MV-4-11 (cell line): Measurements from ENCODE around the gene SLC24A3.

Experiments
- DNase-seq: peaks from one replicate; lab custom pipeline; 2025; lab: John Stamatoyannopoulos, UW

Gene SLC24A3

GRCh38 chr20:19679900-19680495, 467.6 kb downstream of the SLC24A3 start:
- no peak for DNase-seq

GRCh38 chr20:19682249-19682648, 469.8 kb downstream of the SLC24A3 start:
- DNase-seq: no peak

DNA sequence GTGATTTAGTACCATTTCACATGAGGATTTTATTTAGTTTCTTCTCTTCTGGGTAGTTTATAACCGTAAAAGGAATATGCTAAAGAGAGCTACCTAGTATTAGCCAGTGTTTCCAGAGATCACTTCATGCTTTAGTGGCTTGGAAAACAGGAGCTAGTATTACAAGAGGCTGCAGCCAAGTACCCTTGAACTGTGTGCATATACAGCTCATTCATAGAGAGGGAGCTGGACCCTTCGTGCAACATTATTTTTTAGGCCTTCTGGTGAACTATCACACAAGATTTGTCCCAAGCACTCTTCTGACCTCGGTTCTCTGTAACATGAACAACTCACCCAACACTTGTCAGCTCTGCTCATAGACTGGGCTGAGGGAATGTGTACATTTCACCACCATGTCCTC, 470.7 kb downstream of the SLC24A3 start:
- no peak for DNase-seq

DNA sequence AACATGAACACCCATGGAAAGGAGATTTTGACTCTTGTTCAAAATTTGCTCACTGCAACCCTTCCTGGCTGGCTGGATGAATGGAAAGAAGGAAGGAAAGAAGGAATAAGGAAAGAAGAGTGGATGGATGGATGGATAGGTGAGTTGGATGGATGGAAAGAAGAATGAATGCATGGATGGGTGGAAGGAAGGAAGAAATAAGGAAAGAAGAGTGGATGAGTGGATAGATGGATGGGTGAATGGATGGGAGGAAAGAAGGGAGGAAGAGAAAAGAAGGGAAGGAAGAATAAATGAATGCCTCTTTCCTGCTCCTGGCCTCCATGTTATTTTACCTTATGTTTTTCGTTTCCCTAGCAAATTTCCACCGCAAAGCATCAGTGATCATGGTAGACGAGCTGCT, 471.4 kb downstream of the SLC24A3 start:
- DNase-seq: no peak

- DNase-seq: peak; percentile 61
These were observed 475.8 kb downstream of the SLC24A3 start for GRCh38 chr20:19688031-19688806.

- no peak for DNase-seq
These were observed 478.0 kb downstream of the SLC24A3 start for GRCh38 chr20:19690462-19690861.

DNA sequence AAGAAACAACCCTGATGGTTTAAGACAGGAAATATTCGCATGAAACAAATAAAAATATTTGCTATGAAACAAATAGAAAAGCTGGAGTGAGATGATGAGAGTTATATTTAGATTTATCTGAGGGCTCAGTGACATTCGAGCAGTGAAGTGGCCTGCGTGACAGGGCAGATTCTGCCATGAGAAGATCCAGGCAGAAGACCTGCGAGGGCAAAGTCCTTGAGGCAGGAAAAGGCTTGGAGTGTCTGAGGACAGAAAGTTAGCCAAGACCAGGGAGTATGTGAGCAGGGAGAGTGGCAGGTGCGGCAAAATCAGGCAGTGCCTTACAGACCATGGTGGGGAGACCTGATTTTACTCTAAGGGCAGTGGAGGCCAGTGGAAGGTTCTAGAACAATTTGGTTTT, 478.7 kb downstream of the SLC24A3 start:
- no peak for DNase-seq

DNA sequence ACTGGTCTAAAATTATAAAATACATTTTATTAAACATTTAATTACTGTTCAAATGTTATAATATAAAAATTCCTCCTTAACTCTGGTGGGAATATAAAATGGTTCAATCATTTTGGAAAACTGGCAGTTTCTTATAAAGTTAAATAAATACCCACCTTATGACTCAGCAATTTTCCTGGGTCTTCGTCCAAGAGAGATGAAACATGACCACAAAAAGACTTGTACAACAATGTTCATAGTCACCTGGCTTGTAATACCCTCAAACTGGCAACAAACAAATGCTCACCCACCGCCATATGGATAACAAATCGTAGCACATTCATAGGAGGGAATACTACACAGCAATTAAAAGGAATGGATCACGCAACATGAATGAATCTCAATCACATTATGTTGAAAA, 479.7 kb downstream of the SLC24A3 start:
- DNase-seq: no peak

DNA sequence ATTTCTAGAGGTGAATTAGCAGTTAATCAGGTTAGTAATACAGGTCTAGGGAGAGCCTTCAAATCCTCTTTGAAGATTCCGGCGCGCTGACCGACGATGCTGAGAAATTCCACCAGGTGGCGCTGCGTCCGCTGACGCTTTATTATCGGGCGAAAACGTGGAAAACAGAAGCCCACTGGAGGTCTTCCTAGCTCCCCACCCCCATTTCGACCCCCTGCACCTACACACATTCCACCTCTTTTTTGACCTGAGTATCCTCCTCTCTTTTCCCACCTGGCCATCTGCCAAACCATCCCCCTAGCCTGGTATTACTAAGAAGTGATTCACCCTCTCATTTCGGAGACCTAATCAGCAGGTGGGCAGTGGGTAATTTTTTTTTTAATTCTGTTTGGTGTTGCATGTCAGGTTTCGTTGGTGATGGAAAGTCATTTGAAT, 480.3 kb downstream of the SLC24A3 start:
- no peak for DNase-seq

- no peak for DNase-seq
These were observed 481.1 kb downstream of the SLC24A3 start for GRCh38 chr20:19693508-19693907.

GRCh38 chr20:19695081-19695480, 482.6 kb downstream of the SLC24A3 start:
- DNase-seq: no peak

DNA sequence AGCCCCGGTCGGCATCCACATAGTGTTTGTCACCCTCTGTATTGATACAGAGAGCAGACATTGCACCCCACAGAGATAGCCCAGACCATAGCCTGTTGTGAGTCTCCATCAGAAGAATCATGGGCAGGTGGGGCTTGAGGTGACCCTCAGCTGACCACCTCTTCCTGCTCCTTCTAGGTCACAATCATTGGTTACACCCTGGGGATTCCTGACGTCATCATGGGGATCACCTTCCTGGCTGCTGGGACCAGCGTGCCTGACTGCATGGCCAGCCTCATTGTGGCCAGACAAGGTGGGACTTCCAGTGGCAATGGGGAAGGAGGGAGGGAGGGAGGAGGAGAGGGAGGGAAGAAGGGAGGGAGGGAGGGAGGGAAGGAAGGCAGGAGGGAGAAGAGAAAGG, 484.2 kb downstream of the SLC24A3 start:
- DNase-seq: no peak

DNA sequence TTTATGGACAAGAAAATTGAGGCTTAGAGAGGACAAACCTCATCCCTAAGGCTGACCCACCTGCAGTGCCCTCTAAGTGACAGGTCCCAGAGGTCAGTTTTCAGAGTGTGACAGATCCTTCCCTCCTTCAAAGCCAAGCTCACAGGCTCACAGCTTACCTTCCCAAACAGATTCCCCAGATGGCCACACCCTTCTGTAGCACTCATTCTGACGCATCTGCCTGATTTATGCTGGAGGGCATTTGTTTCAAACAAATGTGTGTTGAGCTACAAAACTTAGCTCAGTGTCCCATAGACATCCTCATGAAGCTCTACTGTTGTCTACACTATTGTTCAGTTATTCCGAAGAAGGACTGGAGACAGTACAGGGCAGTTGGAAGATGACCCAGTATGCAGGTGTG, 485.0 kb downstream of the SLC24A3 start:
- no peak for DNase-seq

GRCh38 chr20:19699180-19699971, 486.9 kb downstream of the SLC24A3 start:
- DNase-seq: no peak

GRCh38 chr20:19701429-19701828, 489.0 kb downstream of the SLC24A3 start:
- DNase-seq: peak; percentile 91

DNA sequence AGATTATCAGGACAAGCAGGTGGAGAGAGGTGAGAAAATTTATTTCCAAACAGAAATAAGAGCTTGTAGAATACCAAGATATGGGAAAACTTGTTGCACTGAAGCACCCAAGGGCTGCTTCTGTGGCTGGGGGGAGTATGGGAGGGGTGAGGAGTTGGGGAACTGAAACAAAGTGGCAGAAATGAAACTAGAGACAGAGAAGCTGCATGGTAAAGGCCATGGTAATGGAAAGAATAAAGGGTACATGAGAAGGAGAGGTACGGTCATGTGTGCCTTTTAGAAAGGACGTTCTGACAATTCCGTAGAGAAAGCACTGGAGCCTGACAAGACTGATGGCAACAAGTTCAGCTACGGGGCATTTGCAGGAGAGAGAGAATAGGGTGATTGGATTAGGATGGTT, 494.0 kb downstream of the SLC24A3 start:
- DNase-seq: peak; percentile 89

GRCh38 chr20:19709635-19710335, 497.3 kb downstream of the SLC24A3 start:
- no peak for DNase-seq

GRCh38 chr20:19710336-19711120, 498.1 kb downstream of the SLC24A3 start:
- DNase-seq: no peak

- DNase-seq: no peak
These were observed 498.7 kb downstream of the SLC24A3 start for GRCh38 chr20:19711126-19711525.

DNA sequence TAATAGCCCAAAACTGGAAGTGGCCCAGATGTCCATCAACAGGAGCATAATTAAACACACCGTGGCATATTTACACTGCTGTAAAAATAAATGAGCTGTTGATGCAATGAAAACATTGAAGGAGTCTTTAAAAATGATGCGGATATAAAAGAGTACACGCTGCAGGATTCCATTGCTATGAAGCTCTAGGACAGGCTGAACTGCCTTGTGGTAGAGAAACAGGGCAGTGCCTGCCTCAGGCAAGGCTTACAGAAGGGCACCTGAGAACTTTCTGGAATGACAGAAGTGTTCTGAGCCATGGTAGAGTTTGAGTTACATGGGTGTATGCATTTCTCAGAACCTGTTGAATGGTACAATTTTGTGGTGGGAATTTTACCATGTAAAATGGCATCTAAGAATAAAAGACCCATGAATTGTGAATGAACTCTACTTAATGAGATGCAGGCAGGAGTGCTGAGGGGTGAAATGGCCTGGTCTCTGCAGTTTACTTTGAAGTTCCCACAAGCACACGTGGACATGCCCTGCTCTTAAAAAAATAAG, 500.3 kb downstream of the SLC24A3 start:
- no peak for DNase-seq
